Chondrocyte (in vitro differentiated cells): Measurements from ENCODE around the gene SURF2. TPM values are rescaled to one million over a fixed set of nuclear protein-coding genes. Genes with fewer than 3 reads are reported as not detected.

Source experiments
- DNase-seq: peaks from one replicate; pipeline ENCODE4 v3.0.0; 2021; ENCODE audit warnings: mixed read lengths, low spot score
- H3K27ac Mint-ChIP-seq: one replicate; pipeline ENCODE4 v1.8.0; 2021; ENCODE audit warnings: mild to moderate bottlenecking, moderate library complexity, mixed read lengths; ENCODE audit not compliant: unreplicated experiment
- H3K27me3 Mint-ChIP-seq: 2 replicates; pipeline ENCODE4 v1.8.0; 2021; ENCODE audit warnings: low read depth, mixed read lengths
- H3K36me3 Mint-ChIP-seq: 2 replicates; pipeline ENCODE4 v1.8.0; 2021; ENCODE audit warnings: low read depth, mixed read lengths
- H3K4me1 Mint-ChIP-seq: 2 replicates; pipeline ENCODE4 v1.8.0; 2021; ENCODE audit warnings: low read depth, mild to moderate bottlenecking, mixed read lengths
- H3K4me3 Mint-ChIP-seq: one replicate; pipeline ENCODE4 v1.8.0; 2021; ENCODE audit warnings: mild to moderate bottlenecking, moderate library complexity, mixed read lengths; ENCODE audit not compliant: unreplicated experiment
- H3K9me3 Mint-ChIP-seq: 2 replicates; pipeline ENCODE4 v1.8.0; 2021; ENCODE audit warnings: low read depth, mixed read lengths
- total RNA-seq: library from RNA; stranded (reverse); gene quantifications from 3 replicates; pipeline ENCODE4 v1.2.1, GENCODE V29; 2021
- TF ChIP-seq, protein P1 (sequence below): fragments of 200-600 bp; sonication (generic); IDR thresholded peaks from 2 replicates; pipeline ENCODE4 v1.5.0; 2021; ENCODE audit warnings: antibody characterized with exemption, mild to moderate bottlenecking, moderate library complexity

SURF2 gene
- total RNA-seq, 1 donor from 2014 or later, result 12.5 TPM

DNA sequence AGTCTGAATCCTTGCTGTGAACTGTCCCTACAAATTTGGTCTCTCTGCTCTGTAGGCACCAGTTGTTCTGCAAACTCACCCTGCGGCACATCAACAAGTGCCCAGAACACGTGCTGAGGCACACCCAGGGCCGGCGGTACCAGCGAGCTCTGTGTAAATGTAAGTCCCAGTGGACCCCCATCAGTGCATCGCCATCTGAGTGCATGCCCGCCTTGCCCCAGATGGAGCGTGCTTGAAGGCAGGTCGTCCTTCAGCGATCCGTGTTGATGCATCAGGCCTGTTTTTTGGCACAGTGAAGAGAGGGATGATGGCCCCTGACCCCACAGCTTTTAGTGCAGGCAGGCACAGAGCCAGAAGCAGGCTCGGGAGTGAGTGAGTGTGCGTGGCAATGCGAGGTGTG lies 1.3 kb downstream of the SURF2 start:
- Mint-ChIP-seq H3K9me3 (no peaks in the 10 kb centered on the region), H3K4me1 (peaks cover 26% of the 10 kb centered on the region), H3K27me3 (no peaks in the 10 kb centered on the region), H3K27ac (no peak overlapping the region), H3K36me3 (peaks cover 9% of the 10 kb centered on the region), H3K4me3 (peak overlapping the region; percentile 85)
- TF ChIP-seq, protein P1, sequence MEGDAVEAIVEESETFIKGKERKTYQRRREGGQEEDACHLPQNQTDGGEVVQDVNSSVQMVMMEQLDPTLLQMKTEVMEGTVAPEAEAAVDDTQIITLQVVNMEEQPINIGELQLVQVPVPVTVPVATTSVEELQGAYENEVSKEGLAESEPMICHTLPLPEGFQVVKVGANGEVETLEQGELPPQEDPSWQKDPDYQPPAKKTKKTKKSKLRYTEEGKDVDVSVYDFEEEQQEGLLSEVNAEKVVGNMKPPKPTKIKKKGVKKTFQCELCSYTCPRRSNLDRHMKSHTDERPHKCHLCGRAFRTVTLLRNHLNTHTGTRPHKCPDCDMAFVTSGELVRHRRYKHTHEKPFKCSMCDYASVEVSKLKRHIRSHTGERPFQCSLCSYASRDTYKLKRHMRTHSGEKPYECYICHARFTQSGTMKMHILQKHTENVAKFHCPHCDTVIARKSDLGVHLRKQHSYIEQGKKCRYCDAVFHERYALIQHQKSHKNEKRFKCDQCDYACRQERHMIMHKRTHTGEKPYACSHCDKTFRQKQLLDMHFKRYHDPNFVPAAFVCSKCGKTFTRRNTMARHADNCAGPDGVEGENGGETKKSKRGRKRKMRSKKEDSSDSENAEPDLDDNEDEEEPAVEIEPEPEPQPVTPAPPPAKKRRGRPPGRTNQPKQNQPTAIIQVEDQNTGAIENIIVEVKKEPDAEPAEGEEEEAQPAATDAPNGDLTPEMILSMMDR, result no peak
- DNase-seq, result no peak

DNA sequence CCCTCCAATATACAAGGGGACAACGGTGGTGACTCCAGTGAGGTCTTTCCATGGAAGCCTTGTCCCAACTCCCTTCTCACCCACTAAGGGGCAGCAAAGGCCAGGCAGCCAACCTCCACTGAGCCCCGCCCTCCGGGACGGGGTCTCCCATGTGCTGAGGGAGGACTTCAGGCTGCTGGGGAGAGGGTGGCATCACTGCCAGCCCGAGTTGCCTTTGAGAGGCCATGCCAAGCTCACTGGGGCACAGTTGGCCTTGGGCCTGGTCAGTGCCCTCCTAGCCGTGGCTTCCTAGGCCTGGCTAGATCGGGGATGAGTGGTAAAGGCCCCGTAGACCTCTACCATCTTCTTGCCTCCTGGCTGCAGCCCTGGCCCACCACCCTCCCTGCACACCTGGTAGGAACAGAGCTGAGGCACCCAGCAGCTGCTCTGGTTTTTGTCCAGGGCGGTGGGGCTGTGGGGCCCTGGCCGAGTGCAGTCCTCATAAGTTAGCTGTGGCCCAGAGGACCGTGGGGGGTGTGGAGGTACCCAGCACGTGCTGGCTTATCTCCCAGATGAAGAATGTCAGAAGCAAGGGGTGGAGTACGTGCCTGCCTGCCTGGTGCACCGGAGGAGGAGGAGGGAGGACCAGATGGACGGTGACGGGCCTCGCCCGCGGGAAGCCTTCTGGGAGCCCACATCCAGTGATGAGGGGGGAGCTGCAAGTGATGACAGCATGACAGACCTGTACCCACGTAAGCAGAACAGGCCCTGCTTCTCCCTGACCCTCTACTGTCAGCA lies 3.2 kb downstream of the SURF2 start:
- Mint-ChIP-seq H3K27me3 (no peaks in the 10 kb centered on the region), H3K9me3 (no peaks in the 10 kb centered on the region), H3K4me1 (peaks cover 22% of the 10 kb centered on the region), H3K4me3 (no peak overlapping the region), H3K36me3 (peaks cover 22% of the 10 kb centered on the region), H3K27ac (no peak overlapping the region)
- DNase-seq, result no peak
- TF ChIP-seq, protein P1, result peak; percentile 48

DNA sequence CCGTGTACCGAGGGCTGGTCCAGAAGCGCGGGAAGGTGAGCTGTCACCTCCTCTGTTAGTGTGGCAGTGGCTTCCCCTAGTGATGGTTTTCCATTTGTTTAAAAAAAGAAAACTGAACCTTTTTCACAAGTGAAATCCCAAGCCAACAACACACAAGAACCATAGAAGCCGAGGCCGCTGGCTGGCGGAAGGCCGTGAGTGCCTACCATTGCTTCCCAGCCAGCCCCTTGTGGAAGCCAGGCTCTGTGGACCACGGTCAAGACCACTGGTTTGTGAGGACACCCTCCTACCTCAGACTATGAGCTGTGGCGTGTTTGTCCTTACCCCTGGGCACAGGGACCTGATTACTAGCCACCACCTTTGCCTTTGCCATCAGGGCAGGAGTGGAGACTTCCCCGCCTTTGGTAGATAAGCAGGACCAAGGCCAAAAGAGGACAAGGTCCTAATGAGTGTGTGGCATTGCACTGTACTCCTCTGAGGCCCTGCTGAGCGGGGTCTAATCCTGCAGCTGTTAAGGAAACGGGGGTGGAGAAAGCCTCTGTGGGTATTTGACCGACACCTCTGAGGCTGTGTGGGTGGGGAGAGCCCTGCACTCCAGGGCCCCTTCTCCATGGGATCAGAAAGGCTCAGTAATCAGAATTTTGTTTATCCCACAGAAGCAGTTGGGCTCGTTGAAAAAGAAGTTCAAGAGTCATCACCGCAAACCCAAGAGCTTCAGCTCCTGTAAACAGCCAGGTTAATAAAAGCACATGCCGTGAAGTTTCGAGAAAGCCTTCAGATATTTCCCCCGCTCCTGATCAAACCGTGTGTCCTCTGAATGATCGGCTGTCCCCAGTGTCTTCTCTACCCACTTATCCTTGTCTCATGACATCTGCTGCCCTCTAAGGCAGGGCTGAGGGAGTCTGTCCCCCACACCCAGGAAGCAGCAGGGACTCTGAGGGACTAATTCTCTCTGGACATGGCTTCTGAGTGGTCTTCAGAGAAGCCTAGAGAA lies 4.3 kb downstream of the SURF2 start:
- peaks cover 12% of the 10 kb centered on the region for H3K4me1 Mint-ChIP-seq
- H3K27me3 Mint-ChIP-seq, result no peaks in the 10 kb centered on the region
- peaks cover 25% of the 10 kb centered on the region for H3K36me3 Mint-ChIP-seq
- TF ChIP-seq, protein P1, result no peak
- H3K27ac Mint-ChIP-seq, result peak overlapping the region; percentile 83
- DNase-seq, result no peak
- H3K9me3 Mint-ChIP-seq, result no peaks in the 10 kb centered on the region
- no peak overlapping the region for H3K4me3 Mint-ChIP-seq

DNA sequence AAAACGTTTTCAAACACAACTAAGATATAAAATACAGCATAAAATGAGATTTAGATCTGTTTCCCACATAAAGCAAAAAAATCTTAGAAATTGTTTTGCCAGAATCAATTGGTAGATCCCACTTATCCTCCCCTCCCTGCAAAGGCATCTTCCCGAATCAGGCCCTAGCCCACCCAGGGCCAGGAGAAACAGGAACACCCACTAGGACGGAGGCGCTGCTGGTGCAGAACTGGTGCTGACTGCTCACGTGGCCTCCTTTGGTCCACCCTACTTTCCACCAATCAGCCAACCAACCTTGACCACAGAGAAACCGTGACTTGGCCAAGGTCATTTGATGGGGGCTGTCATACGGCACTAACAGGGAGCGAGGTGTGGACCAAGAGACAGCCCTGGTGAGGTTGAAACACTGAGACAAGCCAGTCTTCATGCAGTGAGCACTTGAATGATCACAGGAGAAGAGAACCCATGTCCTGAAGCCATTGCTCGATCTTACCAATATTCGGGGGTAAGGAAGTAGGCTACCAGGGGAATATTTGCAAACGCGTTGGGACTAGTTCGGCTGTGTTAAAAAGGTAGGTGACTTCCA lies 5.2 kb downstream of the SURF2 start:
- H3K4me3 Mint-ChIP-seq, result no peak overlapping the region
- no peak for DNase-seq
- TF ChIP-seq, protein P1, result no peak
- H3K4me1 Mint-ChIP-seq, result peaks cover 12% of the 10 kb centered on the region
- H3K27me3 Mint-ChIP-seq, result no peaks in the 10 kb centered on the region
- H3K9me3 Mint-ChIP-seq, result no peaks in the 10 kb centered on the region
- peaks cover 28% of the 10 kb centered on the region for H3K36me3 Mint-ChIP-seq
- H3K27ac Mint-ChIP-seq, result no peak overlapping the region
